GM12865 (cell line): ENCODE measurements around the gene ARHGAP6.

Experiments used
- DNase-seq: peaks from one replicate; pipeline ENCODE4 v3.0.0; 2010; ENCODE audit warnings: low read depth
- H3K4me3 ChIP-seq: 2 replicates; pipeline ENCODE4 v1.5.1; 2011; ENCODE audit warnings: mild to moderate bottlenecking, low read depth, low read length, control low read depth
- TF ChIP-seq, protein P1 (sequence below): IDR thresholded peaks from 2 replicates; pipeline ENCODE4 v1.5.1; 2011; ENCODE audit warnings: low read length, control low read depth, low read depth, inconsistent platforms; ENCODE audit not compliant: insufficient read depth; ENCODE audit errors: missing control alignments

ARHGAP6 gene

DNA sequence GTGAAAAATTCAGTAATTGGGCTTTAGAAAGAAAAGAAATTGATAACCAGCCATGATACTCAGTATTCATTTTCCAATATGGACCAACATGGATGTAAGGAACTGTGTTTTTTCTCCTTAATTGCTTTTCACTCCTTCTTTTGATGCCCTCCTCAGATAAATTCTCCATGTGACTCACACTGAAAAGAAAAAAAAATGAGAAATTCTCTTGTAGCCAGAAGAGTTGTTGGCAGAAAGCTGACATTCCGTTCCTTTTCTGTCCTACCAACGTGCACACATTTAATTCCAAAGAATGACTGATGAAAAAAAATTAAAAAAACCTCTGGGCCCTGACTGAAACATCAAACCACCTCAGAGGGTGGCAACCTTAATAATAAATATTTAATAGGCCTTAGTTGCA is 219.4 kb downstream of the ARHGAP6 start:
- no peak for DNase-seq
- TF ChIP-seq, protein P1, sequence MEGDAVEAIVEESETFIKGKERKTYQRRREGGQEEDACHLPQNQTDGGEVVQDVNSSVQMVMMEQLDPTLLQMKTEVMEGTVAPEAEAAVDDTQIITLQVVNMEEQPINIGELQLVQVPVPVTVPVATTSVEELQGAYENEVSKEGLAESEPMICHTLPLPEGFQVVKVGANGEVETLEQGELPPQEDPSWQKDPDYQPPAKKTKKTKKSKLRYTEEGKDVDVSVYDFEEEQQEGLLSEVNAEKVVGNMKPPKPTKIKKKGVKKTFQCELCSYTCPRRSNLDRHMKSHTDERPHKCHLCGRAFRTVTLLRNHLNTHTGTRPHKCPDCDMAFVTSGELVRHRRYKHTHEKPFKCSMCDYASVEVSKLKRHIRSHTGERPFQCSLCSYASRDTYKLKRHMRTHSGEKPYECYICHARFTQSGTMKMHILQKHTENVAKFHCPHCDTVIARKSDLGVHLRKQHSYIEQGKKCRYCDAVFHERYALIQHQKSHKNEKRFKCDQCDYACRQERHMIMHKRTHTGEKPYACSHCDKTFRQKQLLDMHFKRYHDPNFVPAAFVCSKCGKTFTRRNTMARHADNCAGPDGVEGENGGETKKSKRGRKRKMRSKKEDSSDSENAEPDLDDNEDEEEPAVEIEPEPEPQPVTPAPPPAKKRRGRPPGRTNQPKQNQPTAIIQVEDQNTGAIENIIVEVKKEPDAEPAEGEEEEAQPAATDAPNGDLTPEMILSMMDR, result no peak
- H3K4me3 ChIP-seq, result no peak overlapping the region

DNA sequence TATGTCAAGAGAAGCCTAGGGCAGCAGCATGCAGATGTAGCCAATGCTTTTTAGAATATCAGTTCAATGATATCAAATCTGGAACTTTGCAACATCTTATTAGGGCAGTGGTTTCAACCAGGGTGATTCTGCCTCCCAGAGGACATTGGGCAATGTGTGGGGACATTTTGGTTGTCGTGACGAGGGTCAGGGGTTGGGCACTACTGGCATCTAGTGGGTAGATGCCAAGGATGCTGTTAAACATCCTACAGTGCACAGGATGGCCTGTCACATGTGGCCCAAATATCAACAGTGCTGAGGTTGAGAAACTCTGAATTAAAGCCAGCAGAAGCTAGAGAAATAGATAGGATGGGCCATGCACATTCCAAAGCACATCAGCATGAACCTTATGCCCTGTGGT is 220.2 kb downstream of the ARHGAP6 start:
- no peak overlapping the region for H3K4me3 ChIP-seq
- TF ChIP-seq, protein P1, result no peak
- no peak for DNase-seq

- TF ChIP-seq, protein P1, result no peak
- no peak overlapping the region for H3K4me3 ChIP-seq
- no peak for DNase-seq
Observed at GRCh38 chrX:11444052-11444451, 221.7 kb downstream of the ARHGAP6 start.

DNA sequence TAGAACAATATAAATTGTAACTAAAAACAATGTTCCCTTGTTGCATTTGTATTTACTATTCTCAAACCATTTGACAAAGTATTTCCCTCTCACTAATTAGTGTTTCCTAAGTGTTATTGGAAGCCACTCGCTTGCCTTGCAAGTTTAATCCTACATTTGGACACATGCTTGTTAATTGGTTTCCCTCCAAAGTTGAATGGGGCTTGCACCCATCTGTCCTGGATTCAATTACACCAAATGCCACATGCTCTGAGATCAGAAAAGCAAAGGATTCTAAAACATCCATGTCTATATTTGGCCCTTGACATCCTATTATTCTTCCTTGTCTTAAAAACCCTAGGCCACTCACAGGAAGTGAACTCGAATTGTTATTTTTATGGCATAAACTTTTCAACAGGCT is 225.9 kb downstream of the ARHGAP6 start:
- no peak for DNase-seq
- no peak overlapping the region for H3K4me3 ChIP-seq
- TF ChIP-seq, protein P1, result no peak

GRCh38 chrX:11438767-11439166 is 227.0 kb downstream of the ARHGAP6 start:
- TF ChIP-seq, protein P1, result no peak
- H3K4me3 ChIP-seq, result no peak overlapping the region
- no peak for DNase-seq

- TF ChIP-seq, protein P1, result no peak
- no peak for DNase-seq
- H3K4me3 ChIP-seq, result no peak overlapping the region
Observed at GRCh38 chrX:11438380-11438723, 227.4 kb downstream of the ARHGAP6 start.

DNA sequence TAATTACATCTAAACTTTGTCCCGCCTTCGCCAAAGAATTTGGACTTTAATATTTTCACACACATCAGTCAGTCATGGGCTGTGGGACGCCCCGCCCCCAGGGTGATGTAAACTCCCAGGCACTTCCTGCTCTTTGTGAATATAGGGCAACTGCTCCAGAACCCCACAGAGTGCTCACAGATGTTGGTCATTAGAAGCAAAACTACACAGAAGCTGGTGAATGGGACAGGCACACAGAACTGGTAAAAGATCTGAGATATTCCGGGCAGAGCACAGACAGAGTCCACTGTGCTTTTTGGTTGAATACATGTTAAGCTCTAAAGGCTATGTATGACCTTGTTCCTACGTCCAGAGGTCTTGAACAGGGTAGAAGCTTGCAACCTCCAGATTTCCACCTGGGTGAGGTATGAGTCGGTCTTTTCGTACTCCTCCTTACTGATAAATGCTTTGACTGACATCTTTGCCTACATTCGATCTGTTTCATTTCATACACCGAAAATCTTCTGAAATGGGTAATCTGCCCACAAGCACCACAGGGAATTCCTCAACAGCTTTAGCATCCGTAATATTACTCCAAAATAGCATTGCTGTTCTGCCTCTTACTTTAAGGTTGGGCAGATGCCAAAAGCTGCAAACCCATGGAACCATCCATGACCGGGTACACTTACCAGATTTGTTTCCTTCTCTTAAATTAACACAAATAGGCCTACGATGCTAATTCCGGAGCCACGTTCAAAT is 227.9 kb downstream of the ARHGAP6 start:
- no peak overlapping the region for H3K4me3 ChIP-seq
- TF ChIP-seq, protein P1, result no peak
- DNase-seq, result no peak
